ENCODE measurements around the gene NAXD. TPM values are rescaled to one million over a fixed set of nuclear protein-coding genes. Genes with fewer than 3 reads are reported as not detected.

The NAXD gene
- total and polyA plus RNA-seq, 2 experiments from 2014 or later, result 16.9 to 18.5 TPM

GRCh38 chr13:110683921-110684320, 68.6 kb downstream of the NAXD start (continued):
- TF ChIP-seq STAT1 (IDR thresholded peaks at IDR 0.05; ENCODE audit: unreplicated experiment) (no peak), EZH2 (IDR thresholded peaks at IDR 0.05; ENCODE audit: low read depth, unreplicated experiment) (no peak), ZNF331 (CRISPR knock-in tag; IDR thresholded peaks at IDR 0.05; ENCODE audit: low read depth) (no peak), EZH2phosphoT487 (IDR thresholded peaks at IDR 0.05; ENCODE audit: unreplicated experiment) (no peak), CTCF (conservative IDR thresholded peaks at IDR 0.05; ENCODE audit: low read depth in 2 of 2) (no peak), JUNB (IDR thresholded peaks at IDR 0.05; ENCODE audit: unreplicated experiment) (no peak), CREB1 (CRISPR knock-in tag; IDR thresholded peaks at IDR 0.05; ENCODE audit: low read depth) (no peak)
- TF ChIP-seq, protein P1, sequence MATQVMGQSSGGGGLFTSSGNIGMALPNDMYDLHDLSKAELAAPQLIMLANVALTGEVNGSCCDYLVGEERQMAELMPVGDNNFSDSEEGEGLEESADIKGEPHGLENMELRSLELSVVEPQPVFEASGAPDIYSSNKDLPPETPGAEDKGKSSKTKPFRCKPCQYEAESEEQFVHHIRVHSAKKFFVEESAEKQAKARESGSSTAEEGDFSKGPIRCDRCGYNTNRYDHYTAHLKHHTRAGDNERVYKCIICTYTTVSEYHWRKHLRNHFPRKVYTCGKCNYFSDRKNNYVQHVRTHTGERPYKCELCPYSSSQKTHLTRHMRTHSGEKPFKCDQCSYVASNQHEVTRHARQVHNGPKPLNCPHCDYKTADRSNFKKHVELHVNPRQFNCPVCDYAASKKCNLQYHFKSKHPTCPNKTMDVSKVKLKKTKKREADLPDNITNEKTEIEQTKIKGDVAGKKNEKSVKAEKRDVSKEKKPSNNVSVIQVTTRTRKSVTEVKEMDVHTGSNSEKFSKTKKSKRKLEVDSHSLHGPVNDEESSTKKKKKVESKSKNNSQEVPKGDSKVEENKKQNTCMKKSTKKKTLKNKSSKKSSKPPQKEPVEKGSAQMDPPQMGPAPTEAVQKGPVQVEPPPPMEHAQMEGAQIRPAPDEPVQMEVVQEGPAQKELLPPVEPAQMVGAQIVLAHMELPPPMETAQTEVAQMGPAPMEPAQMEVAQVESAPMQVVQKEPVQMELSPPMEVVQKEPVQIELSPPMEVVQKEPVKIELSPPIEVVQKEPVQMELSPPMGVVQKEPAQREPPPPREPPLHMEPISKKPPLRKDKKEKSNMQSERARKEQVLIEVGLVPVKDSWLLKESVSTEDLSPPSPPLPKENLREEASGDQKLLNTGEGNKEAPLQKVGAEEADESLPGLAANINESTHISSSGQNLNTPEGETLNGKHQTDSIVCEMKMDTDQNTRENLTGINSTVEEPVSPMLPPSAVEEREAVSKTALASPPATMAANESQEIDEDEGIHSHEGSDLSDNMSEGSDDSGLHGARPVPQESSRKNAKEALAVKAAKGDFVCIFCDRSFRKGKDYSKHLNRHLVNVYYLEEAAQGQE (IDR thresholded peaks at IDR 0.05; ENCODE audit: unreplicated experiment), result no peak

- Histone ChIP-seq H3K4me2 (no peak overlapping the region), H3K4me1 (ENCODE audit: insufficient read depth) (no peaks in the 10 kb centered on the region), H3K4me3 (no peak overlapping the region), H2AFZ (no peak overlapping the region), H3K27ac (ENCODE audit: low read depth) (no peak overlapping the region), H3K79me2 (replicated peaks; ENCODE audit: insufficient read depth) (no peaks in the 10 kb centered on the region), H3K27me3 (ENCODE audit: insufficient read depth) (no peaks in the 10 kb centered on the region), H3K36me3 (ENCODE audit: insufficient read depth) (peaks cover 23% of the 10 kb centered on the region; the same call in 1 of the 2 replicates), H3F3A (replicated peaks; ENCODE audit: low read depth) (no peaks in the 10 kb centered on the region), H3K9me2 (ENCODE audit: insufficient read depth) (no peaks in the 10 kb centered on the region), H4K20me1 (replicated peaks; ENCODE audit: insufficient read depth) (no peaks in the 10 kb centered on the region; the same call in none of the 2 replicates)
- Mint-ChIP-seq H3K27ac (no peak overlapping the region), H3K9me3 (no peaks in the 10 kb centered on the region), H3K36me3 (ENCODE audit: low read depth) (peaks cover 40% of the 10 kb centered on the region), H3K4me3 (no peak overlapping the region), H3K27me3 (ENCODE audit: insufficient read depth, low read depth, poor library complexity) (peaks cover 4% of the 10 kb centered on the region), H3K4me1 (no peaks in the 10 kb centered on the region)
- DNase-seq (ENCODE audit: low spot score), result no peak
- ATAC-seq, result no peak
- TF ChIP-seq ZNF114 (CRISPR knock-in tag; IDR thresholded peaks at IDR 0.05), result no peak
- TF ChIP-seq, protein P1 (IDR thresholded peaks at IDR 0.05; ENCODE audit: unreplicated experiment), result no peak
- no peak for TF ChIP-seq JUNB (IDR thresholded peaks at IDR 0.05; ENCODE audit: unreplicated experiment)
- TF ChIP-seq ETS1 (IDR thresholded peaks at IDR 0.05), result no peak
- TF ChIP-seq CTCF (conservative IDR thresholded peaks at IDR 0.05; ENCODE audit: low read depth in 2 of 2), result no peak
- TF ChIP-seq EZH2 (IDR thresholded peaks at IDR 0.05; ENCODE audit: low read depth, unreplicated experiment), result no peak
- no peak for TF ChIP-seq POLR2AphosphoS5 (IDR thresholded peaks at IDR 0.05; ENCODE audit: low read depth)
- TF ChIP-seq CREB1 (CRISPR knock-in tag; IDR thresholded peaks at IDR 0.05; ENCODE audit: low read depth), result no peak
- no peak for TF ChIP-seq EZH2phosphoT487 (IDR thresholded peaks at IDR 0.05; ENCODE audit: unreplicated experiment)
- TF ChIP-seq STAT1 (IDR thresholded peaks at IDR 0.05; ENCODE audit: unreplicated experiment), result no peak
- TF ChIP-seq ZNF331 (CRISPR knock-in tag; IDR thresholded peaks at IDR 0.05; ENCODE audit: low read depth), result no peak
These were observed 69.2 kb downstream of the NAXD start for GRCh38 chr13:110684388-110685056.

Measured in GM23338 (cell line).